HepG2 (cell line): ENCODE results near the gene RAB6B. TPM values are rescaled to one million over a fixed set of nuclear protein-coding genes. Genes with fewer than 3 reads are reported as not detected.

Source experiments
- ATAC-seq: fragments of 200-7000 bp; cut with Tn5 transposase; 3 replicates; pipeline ENCODE4 v1.9.1; 2020; ENCODE audit warnings: mild to moderate bottlenecking, moderate library complexity
- BruUV-seq: library from RNA; stranded (reverse); fragments of 400-500 nt; replicated peaks from 2 replicates; lab custom pipeline; 2021; lab: Mats Ljungman, UMichigan
- CTCF ChIA-PET: fragments of 300-600 bp; formaldehyde crosslinking; extraction: SDS; loops from one replicate; lab custom pipeline; 2021; ENCODE audit warnings: low total read pairs, inconsistent platforms, low intra/inter-chr PET ratio; lab: Yijun Ruan, JAX
- POLR2A ChIA-PET: fragments of 350-600 bp; sonication (Branson Sonifier 250); formaldehyde crosslinking; loops from one replicate; lab custom pipeline; 2020; ENCODE audit warnings: antibody characterized with exemption, inconsistent platforms; lab: Yijun Ruan, JAX
- DNase-seq: peaks from one replicate; pipeline ENCODE4 v3.0.0-alpha.2; 2015; ENCODE audit warnings: low spot score
- FAIRE-seq: peaks from 3 replicates; lab custom pipeline; 2011; peaks lifted over from hg19 to GRCh38; lab: Jason Lieb, UNC
- H2AFZ ChIP-seq: one replicate; pipeline ENCODE4 v1.6.1; 2011; ENCODE audit warnings: low read length, inconsistent platforms
- H3K27ac ChIP-seq: fragments of 300-600 bp; 3 replicates; pipeline ENCODE4 v1.8.0; 2011; ENCODE audit warnings: mixed run types, mild to moderate bottlenecking, mixed read lengths, low read length, inconsistent platforms; ENCODE audit not compliant: insufficient read depth; ENCODE audit errors: extremely low read length
- H3K27me3 ChIP-seq, 2 experiments: fragments of 200-600 bp in 1 of 2; 2 replicates in 1 of 2; 3 replicates in 1 of 2; pipeline versions ENCODE4 v1.6.0 to v1.8.0; 2011; ENCODE audit warnings: low read length in 2 of 2, mild to moderate bottlenecking in 2 of 2, moderate library complexity in 2 of 2, inconsistent platforms in 1 of 2; ENCODE audit not compliant: insufficient read depth in 2 of 2, control insufficient read depth in 1 of 2
- H3K36me3 ChIP-seq, 2 experiments: fragments of 200-600 bp in 1 of 2; replicated peaks in 1 of 2; 2 replicates in 1 of 2; 3 replicates in 1 of 2; pipeline versions ENCODE4 v1.5.1 to v1.8.0; 2011; ENCODE audit warnings: low read length in 2 of 2, inconsistent platforms in 1 of 2; ENCODE audit not compliant: insufficient read depth in 2 of 2, control insufficient read depth in 1 of 2
- H3K4me1 ChIP-seq: 2 replicates; pipeline ENCODE4 v1.5.1; 2012; ENCODE audit warnings: low read length, inconsistent platforms; ENCODE audit not compliant: insufficient read depth
- H3K4me2 ChIP-seq: 2 replicates; pipeline ENCODE4 v1.6.0; 2011; ENCODE audit warnings: low read depth, low read length, inconsistent platforms
- H3K4me3 ChIP-seq, 3 experiments: fragments of 200-600 bp in 1 of 3; sonication (generic), shearing (Covaris generic) in 1 of 3; replicated peaks in 1 of 3; 2 replicates each; pipeline ENCODE4 v1.5.1; 2011 to 2016; ENCODE audit warnings: low read length in 3 of 3, inconsistent platforms in 2 of 3, low read depth in 2 of 3, mild to moderate bottlenecking in 2 of 3, control low read depth in 1 of 3, mixed read lengths in 1 of 3; ENCODE audit not compliant: insufficient read depth in 1 of 3
- H3K79me2 ChIP-seq: one replicate; pipeline ENCODE4 v1.6.1; 2011; ENCODE audit warnings: low read length, inconsistent platforms; ENCODE audit not compliant: insufficient read depth
- H3K9ac ChIP-seq: 2 replicates; pipeline ENCODE4 v1.6.0; 2011; ENCODE audit warnings: mild to moderate bottlenecking, low read depth, low read length, inconsistent platforms; ENCODE audit not compliant: insufficient read depth
- H3K9me3 ChIP-seq: 2 replicates; pipeline ENCODE4 v1.5.1; 2012; ENCODE audit warnings: mild to moderate bottlenecking, low read length
- H4K20me1 ChIP-seq: 2 replicates; pipeline ENCODE4 v1.6.0; 2011; ENCODE audit warnings: inconsistent platforms, mild to moderate bottlenecking, low read length, moderate library complexity; ENCODE audit not compliant: insufficient read depth
- RAD21 ChIP-seq: fragments of 450-650 bp; formaldehyde crosslinking; IDR thresholded peaks from 2 replicates; pipeline ENCODE4 v1.5.0; 2020; ENCODE audit warnings: mild to moderate bottlenecking
- SAP130 ChIP-seq: IDR thresholded peaks from 2 replicates; pipeline ENCODE4 v1.6.1; 2016; ENCODE audit warnings: low read depth
- SETDB1 ChIP-seq: sonication (generic); formaldehyde crosslinking; IDR thresholded peaks from 2 replicates; pipeline ENCODE4 v1.5.1; 2020; ENCODE audit warnings: missing genetic modification reagents, mild to moderate bottlenecking, borderline replicate concordance
- SMC3 ChIP-seq: IDR thresholded peaks from 2 replicates; pipeline ENCODE4 v1.6.1; 2011; ENCODE audit warnings: low read length, improper control_type of control experiment
- STAG1 ChIP-seq: sonication (generic); formaldehyde crosslinking; IDR thresholded peaks from 2 replicates; pipeline ENCODE4 v1.4.0; 2020; ENCODE audit warnings: missing genetic modification reagents
- TEAD3 ChIP-seq: optimal IDR thresholded peaks from 2 replicates; pipeline ENCODE3; 2016; ENCODE audit warnings: borderline replicate concordance
- ZNF629 ChIP-seq: sonication (generic); formaldehyde crosslinking; conservative IDR thresholded peaks from 2 replicates; pipeline ENCODE4 v1.5.0; 2020; ENCODE audit warnings: missing genetic modification reagents
- WGBS: methylation state at CpG from one replicate; pipeline ENCODE4 v1.1.6; 2017; ENCODE audit warnings: low lambda C conversion rate; 5-methylcytosine and 5-hydroxymethylcytosine counted together
- in situ Hi-C: cut with HindIII; loops from 2 replicates; pipeline ENCODE4 v1.10.0; 2017; ENCODE audit warnings: low pct_unique_long_range_greater_than_20kb; ENCODE audit not compliant: extremely low pct_ligation_motif_present
- intact Hi-C: fragments of 100-400 bp; cut with micrococcal nuclease; formaldehyde crosslinking; loops from one replicate; pipeline ENCODE4 v1.10.0; 2022; ENCODE audit not compliant: unreplicated experiment
- polyA plus RNA-seq, 8 experiments: library from polyadenylated mRNA; depleted of rRNA in 3 of 8; stranded (reverse) in 7 of 8; unstranded in 1 of 8; fragments of >200 nt; fragmentation: Illumina TruSeq in 4 of 8; extraction: Trizol in 4 of 8; gene quantifications; 2 replicates each; pipeline versions ENCODE4 v1.2.1 to v1.2.3, GENCODE V29; 2011 to 2016; ENCODE audit warnings: low read depth in 4 of 8, missing spikeins in 1 of 8, mixed read lengths in 1 of 8; ENCODE audit not compliant: insufficient read depth in 1 of 8
- total RNA-seq, 5 experiments: library from RNA; depleted of rRNA; stranded (reverse); fragments of >200 nt; fragmentation: Illumina TruSeq; extraction: Trizol; gene quantifications; 2 replicates each; pipeline ENCODE4 v1.2.3, GENCODE V29; 2016; ENCODE audit warnings: low read depth in 1 of 5
- TF ChIP-seq, protein P1 (sequence below): sonication (generic); formaldehyde crosslinking; IDR thresholded peaks from 2 replicates; pipeline ENCODE4 v1.4.0; 2020; ENCODE audit warnings: missing genetic modification reagents
- TF ChIP-seq, protein P2 (sequence below): sonication (generic); formaldehyde crosslinking; IDR thresholded peaks from 2 replicates; pipeline ENCODE4 v1.5.0; 2020; ENCODE audit warnings: missing genetic modification reagents
- TF ChIP-seq, protein P3 (sequence below): sonication (generic); formaldehyde crosslinking; IDR thresholded peaks from 2 replicates; pipeline ENCODE4 v1.5.0; 2020; ENCODE audit warnings: mild to moderate bottlenecking, missing genetic modification reagents, moderate library complexity
- TF ChIP-seq, protein P4 (sequence below): sonication (generic); formaldehyde crosslinking; IDR thresholded peaks from 2 replicates; pipeline ENCODE4 v1.4.0; 2020; ENCODE audit warnings: missing genetic modification reagents, low read depth, mild to moderate bottlenecking, borderline replicate concordance
- TF ChIP-seq, protein P5 (sequence below): sonication (generic); formaldehyde crosslinking; IDR thresholded peaks from 2 replicates; pipeline ENCODE4 v1.4.0; 2020; ENCODE audit warnings: missing genetic modification reagents

The RAB6B gene
- total and polyA plus RNA-seq, 2 of the 13 experiments (the other 11 are each of a cell fraction or from before 2014, with no cell fraction given) = 0.16 TPM; not detected in 1

DNA sequence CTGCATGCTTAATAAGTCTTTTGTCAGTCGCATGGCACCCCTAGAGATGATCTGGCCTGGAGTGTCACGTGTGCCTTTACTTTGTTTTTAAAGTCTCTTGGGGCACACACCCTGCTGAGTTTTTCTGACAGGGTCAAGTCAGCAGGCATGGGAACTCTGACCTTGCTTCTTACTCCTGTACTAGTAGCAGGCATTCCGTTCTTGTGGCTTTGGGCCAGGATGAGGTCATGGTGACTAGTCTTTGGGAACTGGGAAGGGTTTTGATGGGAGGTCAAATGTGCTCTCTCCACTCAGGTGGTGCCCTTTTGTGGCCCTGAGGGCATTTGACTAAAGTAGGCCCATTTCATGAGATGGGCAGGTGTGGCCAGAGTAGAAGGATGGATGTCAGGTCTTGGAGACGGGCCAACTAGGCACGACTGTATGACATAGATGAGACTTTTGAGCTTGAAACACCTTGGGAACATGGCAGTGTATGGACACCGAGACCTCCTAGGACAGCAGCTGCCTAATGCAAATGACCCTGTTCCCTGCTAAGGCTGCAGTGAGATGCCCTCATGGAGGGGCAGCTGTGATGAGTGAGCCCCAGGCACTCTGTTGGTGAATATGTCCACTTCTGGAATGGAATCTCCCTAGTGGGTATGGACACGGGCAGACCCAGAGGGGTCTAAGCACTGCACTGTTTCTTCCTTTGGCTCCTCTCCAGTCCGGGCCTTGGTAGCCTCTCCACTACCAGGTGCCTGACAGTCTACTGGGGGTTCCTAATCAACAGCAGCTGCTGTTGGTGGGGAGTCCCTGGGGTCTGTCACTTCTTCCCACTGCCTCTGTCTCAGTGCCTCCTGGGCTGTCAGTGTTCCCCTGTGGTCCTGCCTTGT lies 73.7 kb downstream of the RAB6B start:
- no peaks in the 10 kb centered on the region for H3K79me2 ChIP-seq
- DNase-seq = peak; percentile 83
- in situ Hi-C loops = loop anchor here (5.0 kb wide), 1 partner anchor 160 kb away; the partner anchor contains the start of gene TOPBP1
- BruUV-seq = no TSS peak
- H3K4me2 ChIP-seq = no peak overlapping the region
- ATAC-seq = peak; percentile 82
- POLR2A ChIA-PET = no interaction called here
- FAIRE-seq = peak; percentile 32
- no peak overlapping the region for H3K4me3 ChIP-seq
- intact Hi-C loops = loop anchor here (5.0 kb wide), 1 partner anchor 160 kb away; the partner anchor contains the start of gene TOPBP1
- no peaks in the 10 kb centered on the region for H3K27me3 ChIP-seq
- no peak overlapping the region for H3K27ac ChIP-seq
- WGBS = 85% methylated on average over 6 of the region's 8 CpGs
- H2AFZ ChIP-seq = no peak overlapping the region
- 0 out of 2 replicates have a peak, but pooled peaks cover 2% of the 10 kb centered on the region for H4K20me1 ChIP-seq
- 0 out of 2 replicates have a peak, but pooled peaks cover 5% of the 10 kb centered on the region for H3K4me1 ChIP-seq
- H3K9ac ChIP-seq = no peak overlapping the region
- CTCF ChIA-PET = interaction anchor here (2.6 kb wide), 1 partner anchor 159 kb away, joined by 10 read pairs; the partner anchor contains the start of gene TOPBP1
- peaks cover 18 to 43% of the 10 kb centered on the region in 2 experiments for H3K36me3 ChIP-seq
- H3K9me3 ChIP-seq = no peaks in the 10 kb centered on the region
- peak; percentile 30; the same call in 1 of the 2 replicates for TF ChIP-seq SAP130 (CRISPR knock-in tag)
- TF ChIP-seq RAD21 (CRISPR knock-in tag) = 0 out of 2 replicates have a peak, but pooled peaks have one; percentile 32
- TF ChIP-seq, protein P1, sequence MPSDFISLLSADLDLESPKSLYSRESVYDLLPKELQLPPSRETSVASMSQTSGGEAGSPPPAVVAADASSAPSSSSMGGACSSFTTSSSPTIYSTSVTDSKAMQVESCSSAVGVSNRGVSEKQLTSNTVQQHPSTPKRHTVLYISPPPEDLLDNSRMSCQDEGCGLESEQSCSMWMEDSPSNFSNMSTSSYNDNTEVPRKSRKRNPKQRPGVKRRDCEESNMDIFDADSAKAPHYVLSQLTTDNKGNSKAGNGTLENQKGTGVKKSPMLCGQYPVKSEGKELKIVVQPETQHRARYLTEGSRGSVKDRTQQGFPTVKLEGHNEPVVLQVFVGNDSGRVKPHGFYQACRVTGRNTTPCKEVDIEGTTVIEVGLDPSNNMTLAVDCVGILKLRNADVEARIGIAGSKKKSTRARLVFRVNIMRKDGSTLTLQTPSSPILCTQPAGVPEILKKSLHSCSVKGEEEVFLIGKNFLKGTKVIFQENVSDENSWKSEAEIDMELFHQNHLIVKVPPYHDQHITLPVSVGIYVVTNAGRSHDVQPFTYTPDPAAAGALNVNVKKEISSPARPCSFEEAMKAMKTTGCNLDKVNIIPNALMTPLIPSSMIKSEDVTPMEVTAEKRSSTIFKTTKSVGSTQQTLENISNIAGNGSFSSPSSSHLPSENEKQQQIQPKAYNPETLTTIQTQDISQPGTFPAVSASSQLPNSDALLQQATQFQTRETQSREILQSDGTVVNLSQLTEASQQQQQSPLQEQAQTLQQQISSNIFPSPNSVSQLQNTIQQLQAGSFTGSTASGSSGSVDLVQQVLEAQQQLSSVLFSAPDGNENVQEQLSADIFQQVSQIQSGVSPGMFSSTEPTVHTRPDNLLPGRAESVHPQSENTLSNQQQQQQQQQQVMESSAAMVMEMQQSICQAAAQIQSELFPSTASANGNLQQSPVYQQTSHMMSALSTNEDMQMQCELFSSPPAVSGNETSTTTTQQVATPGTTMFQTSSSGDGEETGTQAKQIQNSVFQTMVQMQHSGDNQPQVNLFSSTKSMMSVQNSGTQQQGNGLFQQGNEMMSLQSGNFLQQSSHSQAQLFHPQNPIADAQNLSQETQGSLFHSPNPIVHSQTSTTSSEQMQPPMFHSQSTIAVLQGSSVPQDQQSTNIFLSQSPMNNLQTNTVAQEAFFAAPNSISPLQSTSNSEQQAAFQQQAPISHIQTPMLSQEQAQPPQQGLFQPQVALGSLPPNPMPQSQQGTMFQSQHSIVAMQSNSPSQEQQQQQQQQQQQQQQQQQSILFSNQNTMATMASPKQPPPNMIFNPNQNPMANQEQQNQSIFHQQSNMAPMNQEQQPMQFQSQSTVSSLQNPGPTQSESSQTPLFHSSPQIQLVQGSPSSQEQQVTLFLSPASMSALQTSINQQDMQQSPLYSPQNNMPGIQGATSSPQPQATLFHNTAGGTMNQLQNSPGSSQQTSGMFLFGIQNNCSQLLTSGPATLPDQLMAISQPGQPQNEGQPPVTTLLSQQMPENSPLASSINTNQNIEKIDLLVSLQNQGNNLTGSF (CRISPR knock-in tag) = peak; percentile 52; the same call in 1 of the 2 replicates
- peak; percentile 80 for TF ChIP-seq ZNF629
- peak; percentile 19 for TF ChIP-seq TEAD3 (CRISPR knock-in tag)
- peak; percentile 33; the same call in 1 of the 2 replicates for TF ChIP-seq SMC3
- TF ChIP-seq, protein P2, sequence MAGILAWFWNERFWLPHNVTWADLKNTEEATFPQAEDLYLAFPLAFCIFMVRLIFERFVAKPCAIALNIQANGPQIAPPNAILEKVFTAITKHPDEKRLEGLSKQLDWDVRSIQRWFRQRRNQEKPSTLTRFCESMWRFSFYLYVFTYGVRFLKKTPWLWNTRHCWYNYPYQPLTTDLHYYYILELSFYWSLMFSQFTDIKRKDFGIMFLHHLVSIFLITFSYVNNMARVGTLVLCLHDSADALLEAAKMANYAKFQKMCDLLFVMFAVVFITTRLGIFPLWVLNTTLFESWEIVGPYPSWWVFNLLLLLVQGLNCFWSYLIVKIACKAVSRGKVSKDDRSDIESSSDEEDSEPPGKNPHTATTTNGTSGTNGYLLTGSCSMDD (CRISPR knock-in tag) = no peak
- TF ChIP-seq, protein P3, sequence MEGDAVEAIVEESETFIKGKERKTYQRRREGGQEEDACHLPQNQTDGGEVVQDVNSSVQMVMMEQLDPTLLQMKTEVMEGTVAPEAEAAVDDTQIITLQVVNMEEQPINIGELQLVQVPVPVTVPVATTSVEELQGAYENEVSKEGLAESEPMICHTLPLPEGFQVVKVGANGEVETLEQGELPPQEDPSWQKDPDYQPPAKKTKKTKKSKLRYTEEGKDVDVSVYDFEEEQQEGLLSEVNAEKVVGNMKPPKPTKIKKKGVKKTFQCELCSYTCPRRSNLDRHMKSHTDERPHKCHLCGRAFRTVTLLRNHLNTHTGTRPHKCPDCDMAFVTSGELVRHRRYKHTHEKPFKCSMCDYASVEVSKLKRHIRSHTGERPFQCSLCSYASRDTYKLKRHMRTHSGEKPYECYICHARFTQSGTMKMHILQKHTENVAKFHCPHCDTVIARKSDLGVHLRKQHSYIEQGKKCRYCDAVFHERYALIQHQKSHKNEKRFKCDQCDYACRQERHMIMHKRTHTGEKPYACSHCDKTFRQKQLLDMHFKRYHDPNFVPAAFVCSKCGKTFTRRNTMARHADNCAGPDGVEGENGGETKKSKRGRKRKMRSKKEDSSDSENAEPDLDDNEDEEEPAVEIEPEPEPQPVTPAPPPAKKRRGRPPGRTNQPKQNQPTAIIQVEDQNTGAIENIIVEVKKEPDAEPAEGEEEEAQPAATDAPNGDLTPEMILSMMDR (CRISPR knock-in tag) = peak; percentile 69
- peak; percentile 81 for TF ChIP-seq STAG1 (CRISPR knock-in tag)
- TF ChIP-seq SETDB1 = no peak
- TF ChIP-seq, protein P4, sequence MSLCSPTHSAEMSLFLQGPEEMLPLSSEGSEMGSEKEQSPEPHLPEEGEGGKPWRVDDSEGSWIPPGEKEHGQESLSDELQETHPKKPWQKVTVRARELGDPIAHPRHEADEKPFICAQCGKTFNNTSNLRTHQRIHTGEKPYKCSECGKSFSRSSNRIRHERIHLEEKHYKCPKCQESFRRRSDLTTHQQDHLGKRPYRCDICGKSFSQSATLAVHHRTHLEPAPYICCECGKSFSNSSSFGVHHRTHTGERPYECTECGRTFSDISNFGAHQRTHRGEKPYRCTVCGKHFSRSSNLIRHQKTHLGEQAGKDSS (CRISPR knock-in tag) = no peak
- TF ChIP-seq, protein P5, sequence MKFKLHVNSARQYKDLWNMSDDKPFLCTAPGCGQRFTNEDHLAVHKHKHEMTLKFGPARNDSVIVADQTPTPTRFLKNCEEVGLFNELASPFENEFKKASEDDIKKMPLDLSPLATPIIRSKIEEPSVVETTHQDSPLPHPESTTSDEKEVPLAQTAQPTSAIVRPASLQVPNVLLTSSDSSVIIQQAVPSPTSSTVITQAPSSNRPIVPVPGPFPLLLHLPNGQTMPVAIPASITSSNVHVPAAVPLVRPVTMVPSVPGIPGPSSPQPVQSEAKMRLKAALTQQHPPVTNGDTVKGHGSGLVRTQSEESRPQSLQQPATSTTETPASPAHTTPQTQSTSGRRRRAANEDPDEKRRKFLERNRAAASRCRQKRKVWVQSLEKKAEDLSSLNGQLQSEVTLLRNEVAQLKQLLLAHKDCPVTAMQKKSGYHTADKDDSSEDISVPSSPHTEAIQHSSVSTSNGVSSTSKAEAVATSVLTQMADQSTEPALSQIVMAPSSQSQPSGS (CRISPR knock-in tag) = peak; percentile 24; the same call in 1 of the 2 replicates
